ENCODE data around the gene MEX3B.

The MEX3B gene

GRCh38 chr15:82047453-82048400 lies 1.9 kb upstream of the MEX3B start:
- Histone ChIP-seq H3K4me3 (ENCODE audit: low read length) (peak overlapping the region; percentile 95), H3K36me3 (ENCODE audit: insufficient read depth, low read length) (peaks cover 4% of the 10 kb centered on the region; the same call in 1 of the 2 replicates), H3K4me1 (ENCODE audit: insufficient read depth, low read length) (peaks cover 6% of the 10 kb centered on the region; the same call in 1 of the 2 replicates), H3K27ac (ENCODE audit: low read depth, low read length) (peak overlapping the region; percentile 73), H3K9me3 (ENCODE audit: insufficient read depth, low read depth, low read length) (no peaks in the 10 kb centered on the region), H3K27me3 (ENCODE audit: insufficient read depth, low read length) (peaks cover 41% of the 10 kb centered on the region), H3K9ac (ENCODE audit: low read depth, low read length) (peak overlapping the region; percentile 91)
- WGBS: 9% methylated on average over 56 of the region's 56 CpGs

DNA sequence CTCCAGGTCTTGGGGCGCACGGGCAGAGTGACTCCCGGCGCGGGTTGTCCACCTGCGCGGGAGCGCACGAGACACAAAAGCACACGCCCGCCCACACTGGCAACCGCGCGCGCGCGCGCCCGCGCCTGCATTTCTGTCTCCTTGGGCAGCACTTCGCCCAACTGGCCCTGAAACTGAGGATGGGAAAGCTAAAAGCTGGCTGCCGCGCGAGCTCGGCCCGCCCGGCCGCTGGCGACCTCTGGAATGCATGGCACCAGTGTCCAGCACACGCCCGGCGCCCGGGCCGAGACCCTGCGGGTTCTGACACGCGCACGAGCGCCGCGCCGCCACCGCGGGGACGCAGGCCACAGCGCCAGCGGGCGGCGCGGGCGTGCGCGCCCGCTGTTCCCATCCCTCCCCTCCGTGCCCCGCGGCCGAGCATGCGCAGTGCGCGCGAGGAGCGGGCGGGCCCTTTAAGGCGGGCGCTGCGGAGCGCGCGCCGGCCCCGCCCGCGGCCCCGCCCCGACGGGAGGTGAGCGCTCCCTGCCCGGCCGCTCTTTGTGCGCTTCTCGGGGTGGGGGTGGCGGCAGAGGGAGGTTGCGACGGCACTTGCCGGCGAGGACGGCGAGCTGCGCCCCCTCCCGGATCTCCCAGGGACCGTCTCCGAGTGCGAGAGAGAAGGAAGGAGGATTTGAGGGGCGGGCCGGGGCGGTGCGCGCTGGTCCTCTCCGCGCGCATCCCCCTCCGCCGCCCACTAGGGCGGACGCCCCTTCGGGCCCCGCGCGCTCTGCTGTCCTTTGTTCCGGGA lies 1.0 kb upstream of the MEX3B start:
- peaks cover 49% of the 10 kb centered on the region for H3K27me3 ChIP-seq (ENCODE audit: insufficient read depth, low read length)
- under 1% methylated on average over 111 of the region's 111 CpGs for WGBS
- peak overlapping the region; percentile 95 for H3K4me3 ChIP-seq (ENCODE audit: low read length)
- H3K4me1 ChIP-seq (ENCODE audit: insufficient read depth, low read length): peaks cover 6% of the 10 kb centered on the region; the same call in 1 of the 2 replicates
- H3K36me3 ChIP-seq (ENCODE audit: insufficient read depth, low read length): peaks cover 12% of the 10 kb centered on the region; the same call in 1 of the 2 replicates
- peak overlapping the region; percentile 95 for H3K27ac ChIP-seq (ENCODE audit: low read depth, low read length)
- no peaks in the 10 kb centered on the region for H3K9me3 ChIP-seq (ENCODE audit: insufficient read depth, low read depth, low read length)
- peak overlapping the region; percentile 91 for H3K9ac ChIP-seq (ENCODE audit: low read depth, low read length)

- Histone ChIP-seq H3K27me3 (ENCODE audit: insufficient read depth, low read length) (peaks cover 49% of the 10 kb centered on the region), H3K27ac (ENCODE audit: low read depth, low read length) (peak overlapping the region; percentile 86), H3K9ac (ENCODE audit: low read depth, low read length) (peak overlapping the region; percentile 84), H3K36me3 (ENCODE audit: insufficient read depth, low read length) (peaks cover 12% of the 10 kb centered on the region; the same call in 1 of the 2 replicates), H3K4me1 (ENCODE audit: insufficient read depth, low read length) (peaks cover 15% of the 10 kb centered on the region), H3K4me3 (ENCODE audit: low read length) (peak overlapping the region; percentile 95), H3K9me3 (ENCODE audit: insufficient read depth, low read depth, low read length) (no peaks in the 10 kb centered on the region)
- under 1% methylated on average over 71 of the region's 71 CpGs for WGBS
These were observed 483 bp downstream of the MEX3B start for GRCh38 chr15:82045179-82045891.

GRCh38 chr15:82044373-82045178 lies 1.2 kb downstream of the MEX3B start:
- peaks cover 43% of the 10 kb centered on the region for H3K27me3 ChIP-seq (ENCODE audit: insufficient read depth, low read length)
- H3K36me3 ChIP-seq (ENCODE audit: insufficient read depth, low read length): peaks cover 12% of the 10 kb centered on the region; the same call in 1 of the 2 replicates
- peaks cover 15% of the 10 kb centered on the region for H3K4me1 ChIP-seq (ENCODE audit: insufficient read depth, low read length)
- H3K27ac ChIP-seq (ENCODE audit: low read depth, low read length): 0 out of 2 replicates have a peak overlapping the region, but pooled peaks have one; percentile 17
- peak overlapping the region; percentile 95 for H3K4me3 ChIP-seq (ENCODE audit: low read length)
- H3K9ac ChIP-seq (ENCODE audit: low read depth, low read length): peak overlapping the region; percentile 84
- no peaks in the 10 kb centered on the region for H3K9me3 ChIP-seq (ENCODE audit: insufficient read depth, low read depth, low read length)
- under 1% methylated on average over 53 of the region's 54 CpGs for WGBS

DNA sequence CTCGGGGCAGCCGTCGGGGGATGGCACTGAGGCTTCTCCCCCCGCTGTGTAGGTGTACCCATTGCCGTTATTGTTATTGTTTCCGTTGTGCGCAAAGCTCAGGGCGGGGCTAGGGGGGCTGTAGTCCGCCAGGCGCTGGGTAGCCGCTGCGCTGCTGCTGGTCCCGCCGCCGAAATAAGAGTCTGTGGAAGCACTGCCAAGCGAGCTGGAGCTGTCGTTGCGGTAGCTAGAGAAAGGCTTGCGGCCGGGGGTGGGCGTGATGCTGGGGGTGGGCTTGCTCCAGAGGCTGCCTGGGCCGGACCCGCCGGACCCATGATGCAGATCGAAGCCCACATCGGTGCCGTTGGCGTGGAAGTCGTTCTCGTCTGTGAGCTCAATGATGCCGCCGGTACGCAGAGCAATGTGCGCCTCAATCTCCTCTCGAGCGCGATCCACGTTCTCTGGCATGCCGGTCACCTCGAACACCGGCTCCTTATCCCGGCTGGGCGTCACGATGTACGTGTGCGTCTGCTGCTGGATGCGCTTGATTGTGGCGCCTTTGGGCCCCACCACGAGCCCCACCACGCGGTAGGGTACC lies 1.9 kb downstream of the MEX3B start:
- Histone ChIP-seq H3K36me3 (ENCODE audit: insufficient read depth, low read length) (peaks cover 12% of the 10 kb centered on the region; the same call in 1 of the 2 replicates), H3K4me3 (ENCODE audit: low read length) (peak overlapping the region; percentile 95), H3K9ac (ENCODE audit: low read depth, low read length) (peak overlapping the region; percentile 84), H3K27ac (ENCODE audit: low read depth, low read length) (no peak overlapping the region), H3K4me1 (ENCODE audit: insufficient read depth, low read length) (peaks cover 15% of the 10 kb centered on the region), H3K27me3 (ENCODE audit: insufficient read depth, low read length) (peaks cover 36% of the 10 kb centered on the region), H3K9me3 (ENCODE audit: insufficient read depth, low read depth, low read length) (no peaks in the 10 kb centered on the region)
- 10% methylated on average over 51 of the region's 51 CpGs for WGBS

GRCh38 chr15:82043130-82043673 lies 2.6 kb downstream of the MEX3B start:
- Histone ChIP-seq H3K4me3 (ENCODE audit: low read length) (peak overlapping the region; percentile 95), H3K27ac (ENCODE audit: low read depth, low read length) (no peak overlapping the region), H3K36me3 (ENCODE audit: insufficient read depth, low read length) (peaks cover 12% of the 10 kb centered on the region; the same call in 1 of the 2 replicates), H3K27me3 (ENCODE audit: insufficient read depth, low read length) (peaks cover 29% of the 10 kb centered on the region), H3K4me1 (ENCODE audit: insufficient read depth, low read length) (peaks cover 14% of the 10 kb centered on the region), H3K9ac (ENCODE audit: low read depth, low read length) (no peak overlapping the region), H3K9me3 (ENCODE audit: insufficient read depth, low read depth, low read length) (no peaks in the 10 kb centered on the region)
- WGBS: 67% methylated on average over 47 of the region's 47 CpGs

GRCh38 chr15:82040862-82041261 lies 5.0 kb downstream of the MEX3B start:
- Histone ChIP-seq H3K36me3 (ENCODE audit: insufficient read depth, low read length) (peaks cover 12% of the 10 kb centered on the region; the same call in 1 of the 2 replicates), H3K27ac (ENCODE audit: low read depth, low read length) (no peak overlapping the region), H3K27me3 (ENCODE audit: insufficient read depth, low read length) (peaks cover 21% of the 10 kb centered on the region), H3K9me3 (ENCODE audit: insufficient read depth, low read depth, low read length) (no peaks in the 10 kb centered on the region), H3K9ac (ENCODE audit: low read depth, low read length) (no peak overlapping the region), H3K4me3 (ENCODE audit: low read length) (no peak overlapping the region), H3K4me1 (ENCODE audit: insufficient read depth, low read length) (peaks cover 9% of the 10 kb centered on the region; the same call in 1 of the 2 replicates)
- WGBS: 22% methylated on average over 4 of the region's 4 CpGs

GRCh38 chr15:82040390-82040789 lies 5.4 kb downstream of the MEX3B start:
- H3K36me3 ChIP-seq (ENCODE audit: insufficient read depth, low read length): peaks cover 12% of the 10 kb centered on the region; the same call in 1 of the 2 replicates
- H3K27me3 ChIP-seq (ENCODE audit: insufficient read depth, low read length): peaks cover 21% of the 10 kb centered on the region
- H3K4me3 ChIP-seq (ENCODE audit: low read length): no peak overlapping the region
- H3K9ac ChIP-seq (ENCODE audit: low read depth, low read length): no peak overlapping the region
- no peaks in the 10 kb centered on the region for H3K9me3 ChIP-seq (ENCODE audit: insufficient read depth, low read depth, low read length)
- H3K27ac ChIP-seq (ENCODE audit: low read depth, low read length): no peak overlapping the region
- H3K4me1 ChIP-seq (ENCODE audit: insufficient read depth, low read length): peaks cover 9% of the 10 kb centered on the region; the same call in 1 of the 2 replicates
- WGBS: 58% methylated on average over 2 of the region's 2 CpGs

GRCh38 chr15:82039871-82040270 lies 5.9 kb downstream of the MEX3B start:
- H3K4me1 ChIP-seq (ENCODE audit: insufficient read depth, low read length): peaks cover 9% of the 10 kb centered on the region; the same call in 1 of the 2 replicates
- no peaks in the 10 kb centered on the region for H3K9me3 ChIP-seq (ENCODE audit: insufficient read depth, low read depth, low read length)
- WGBS: 92% methylated on average over 7 of the region's 7 CpGs
- H3K27me3 ChIP-seq (ENCODE audit: insufficient read depth, low read length): peaks cover 21% of the 10 kb centered on the region
- no peak overlapping the region for H3K9ac ChIP-seq (ENCODE audit: low read depth, low read length)
- no peak overlapping the region for H3K27ac ChIP-seq (ENCODE audit: low read depth, low read length)
- H3K4me3 ChIP-seq (ENCODE audit: low read length): no peak overlapping the region
- peaks cover 12% of the 10 kb centered on the region; the same call in 1 of the 2 replicates for H3K36me3 ChIP-seq (ENCODE audit: insufficient read depth, low read length)
